Immature natural killer cell (primary cell): Measurements from ENCODE around the gene ATF7. TPM values are rescaled to one million over a fixed set of nuclear protein-coding genes. Genes with fewer than 3 reads are reported as not detected.
"Not testable (repeated sequence)": the region's sequence is repeated elsewhere in the genome, so short reads cannot be mapped to it uniquely, and the experiment has no call there.

Experiments
- DNase-seq, 3 donors: peaks; one replicate each; pipeline ENCODE4 v3.0.0; 2022; ENCODE audit warnings: mixed read lengths in 1 of 3
- H3K27ac Mint-ChIP-seq, 6 donors: one replicate each; pipeline ENCODE4 v1.8.0; 2020; ENCODE audit warnings: mixed read lengths in 6 of 6, mild to moderate bottlenecking in 5 of 6, inconsistent platforms in 4 of 6, moderate library complexity in 3 of 6
- H3K27me3 Mint-ChIP-seq, 3 donors: one replicate each; pipeline ENCODE4 v1.8.0; 2020 to 2021; ENCODE audit warnings: low read depth in 3 of 3, mild to moderate bottlenecking in 3 of 3, mixed read lengths in 3 of 3, moderate library complexity in 3 of 3, inconsistent platforms in 1 of 3
- H3K36me3 Mint-ChIP-seq, 3 donors: one replicate each; pipeline ENCODE4 v1.8.0; 2020; ENCODE audit warnings: mixed read lengths in 3 of 3, inconsistent platforms in 2 of 3, mild to moderate bottlenecking in 2 of 3
- H3K4me1 Mint-ChIP-seq, 2 donors: one replicate each; pipeline ENCODE4 v1.8.0; 2020; ENCODE audit warnings: inconsistent platforms in 2 of 2, mild to moderate bottlenecking in 2 of 2, mixed read lengths in 2 of 2, moderate library complexity in 1 of 2
- H3K4me3 Mint-ChIP-seq, 5 donors: one replicate each; pipeline ENCODE4 v1.8.0; 2020; ENCODE audit warnings: mild to moderate bottlenecking in 5 of 5, mixed read lengths in 5 of 5, inconsistent platforms in 3 of 5, moderate library complexity in 3 of 5
- H3K9me3 Mint-ChIP-seq, 6 donors: one replicate each; pipeline ENCODE4 v1.8.0; 2020; ENCODE audit warnings: mild to moderate bottlenecking in 6 of 6, mixed read lengths in 6 of 6, inconsistent platforms in 4 of 6, moderate library complexity in 3 of 6
- polyA plus RNA-seq, 3 donors: library from polyadenylated mRNA; unstranded; fragments of 300-500 nt; fragmentation: Illumina TruSeq; gene quantifications; one replicate each; pipeline ENCODE4 v1.2.3, GENCODE V29; 2021

ATF7 gene
- polyA plus RNA-seq, 3 donors from 2014 or later, result 17.6 to 23.9 (median 17.7) TPM

DNA sequence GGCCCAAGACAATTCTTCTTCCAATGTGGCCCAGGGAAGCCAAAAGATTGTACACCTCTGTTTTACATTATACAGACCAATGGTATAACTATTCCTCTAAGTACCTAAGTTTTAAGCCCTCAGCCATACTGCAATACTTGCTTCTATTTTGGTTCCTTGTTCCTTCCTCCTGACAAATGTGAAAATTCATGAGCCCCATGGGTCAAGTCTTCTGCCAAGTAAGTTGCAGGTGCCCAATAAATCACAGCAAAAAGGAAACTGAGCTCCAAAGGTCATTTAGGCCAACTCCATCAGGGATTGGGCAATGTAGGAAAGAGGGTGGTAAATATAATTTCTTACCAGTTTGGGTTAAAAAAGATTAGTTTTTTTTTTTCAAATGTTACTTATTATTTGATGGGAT is 61.2 kb downstream of the ATF7 start:
- peak overlapping the region in 2 of 6 donors; percentile 9 to 28 for H3K27ac Mint-ChIP-seq
- H3K36me3 Mint-ChIP-seq, result peaks cover 0 to 3% (median 0%) of the 10 kb centered on the region in 3 donors
- peaks cover 32 to 47% of the 10 kb centered on the region in 2 donors for H3K4me1 Mint-ChIP-seq
- no peaks in the 10 kb centered on the region for H3K9me3 Mint-ChIP-seq
- DNase-seq, result no peak
- H3K4me3 Mint-ChIP-seq, result no peak overlapping the region
- no peaks in the 10 kb centered on the region for H3K27me3 Mint-ChIP-seq

DNA sequence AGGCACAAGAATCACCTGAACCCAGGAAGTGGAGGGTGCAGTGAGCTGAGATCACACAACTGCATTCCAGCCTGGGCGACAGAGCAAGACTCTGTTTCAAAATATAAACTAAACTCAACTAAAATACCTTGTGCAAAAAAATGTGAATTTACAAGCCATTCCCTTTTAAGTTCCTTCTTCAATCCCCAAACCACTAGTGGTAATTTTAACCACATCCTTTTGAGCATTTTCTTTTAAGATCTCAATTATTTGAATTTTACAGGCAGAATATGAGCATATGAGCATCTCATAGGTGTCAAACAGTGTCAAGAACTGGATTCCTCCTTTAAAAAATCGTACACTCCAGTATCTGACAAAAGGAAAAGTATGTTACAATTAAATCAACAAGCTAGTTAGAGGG is 61.9 kb downstream of the ATF7 start:
- H3K36me3 Mint-ChIP-seq, result peaks cover 0 to 3% (median 0%) of the 10 kb centered on the region in 3 donors
- H3K4me1 Mint-ChIP-seq, result peaks cover 32 to 47% of the 10 kb centered on the region in 2 donors
- DNase-seq, result no peak
- no peaks in the 10 kb centered on the region for H3K27me3 Mint-ChIP-seq
- H3K27ac Mint-ChIP-seq, result no peak overlapping the region
- H3K4me3 Mint-ChIP-seq, result no peak overlapping the region
- H3K9me3 Mint-ChIP-seq, result no peaks in the 10 kb centered on the region

DNA sequence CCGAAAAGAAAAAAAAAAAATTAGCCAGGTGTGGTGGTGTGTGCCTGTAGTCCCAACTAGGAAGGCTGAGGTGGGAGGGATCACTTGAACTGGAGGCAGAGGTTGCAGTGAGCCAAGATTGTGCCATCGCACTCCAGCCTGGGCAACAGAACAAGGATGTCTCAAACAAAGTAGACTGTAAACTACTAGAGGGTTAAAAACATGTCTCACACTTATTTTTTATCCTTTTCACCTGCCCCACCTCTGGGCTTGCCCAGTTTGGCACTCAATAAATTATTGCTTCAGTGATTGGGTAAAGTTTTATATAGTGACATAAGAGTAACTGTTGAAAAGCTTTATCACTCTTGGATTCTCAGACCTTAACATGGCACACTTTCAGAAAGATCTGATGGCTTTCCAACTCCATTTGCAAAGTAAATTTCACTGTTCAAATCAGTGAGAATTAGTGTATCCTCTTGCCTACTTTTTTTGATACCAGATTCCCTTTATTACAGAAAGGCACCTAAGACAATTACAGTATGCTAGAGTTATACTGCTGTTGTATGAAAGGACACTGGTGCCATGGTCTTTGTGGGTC is 62.6 kb downstream of the ATF7 start:
- Mint-ChIP-seq H3K27ac (no peak overlapping the region), H3K36me3 (peaks cover 0 to 3% (median 0%) of the 10 kb centered on the region in 3 donors), H3K4me3 (no peak overlapping the region), H3K9me3 (no peaks in the 10 kb centered on the region), H3K4me1 (peaks cover 30 to 46% of the 10 kb centered on the region in 2 donors), H3K27me3 (no peaks in the 10 kb centered on the region)
- DNase-seq, result no peak

DNA sequence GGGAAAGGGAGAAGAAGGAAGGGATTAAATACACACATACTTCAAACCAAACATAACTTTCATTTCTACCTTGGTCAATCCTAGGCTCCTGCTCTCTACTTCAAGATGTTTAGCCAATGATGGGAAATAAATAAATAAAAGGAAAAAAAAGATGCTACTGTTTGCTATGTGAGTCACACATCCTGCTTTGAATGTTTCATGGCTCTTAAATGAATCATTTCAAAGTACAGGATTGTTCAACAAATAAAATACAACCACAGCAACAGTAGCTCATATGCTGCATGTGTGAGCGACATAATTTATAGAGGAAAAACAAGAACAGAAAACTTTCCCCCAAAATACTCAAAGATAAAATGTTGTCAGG is 64.6 kb downstream of the ATF7 start:
- no peak overlapping the region for H3K4me3 Mint-ChIP-seq
- peaks cover 27 to 46% of the 10 kb centered on the region in 2 donors for H3K4me1 Mint-ChIP-seq
- DNase-seq, result no peak
- H3K9me3 Mint-ChIP-seq, result no peaks in the 10 kb centered on the region
- H3K27me3 Mint-ChIP-seq, result no peaks in the 10 kb centered on the region
- peak overlapping the region in 3 of 6 donors; percentile 12 to 79 (median 21) for H3K27ac Mint-ChIP-seq
- H3K36me3 Mint-ChIP-seq, result peaks cover 0 to 3% (median 0%) of the 10 kb centered on the region in 3 donors

DNA sequence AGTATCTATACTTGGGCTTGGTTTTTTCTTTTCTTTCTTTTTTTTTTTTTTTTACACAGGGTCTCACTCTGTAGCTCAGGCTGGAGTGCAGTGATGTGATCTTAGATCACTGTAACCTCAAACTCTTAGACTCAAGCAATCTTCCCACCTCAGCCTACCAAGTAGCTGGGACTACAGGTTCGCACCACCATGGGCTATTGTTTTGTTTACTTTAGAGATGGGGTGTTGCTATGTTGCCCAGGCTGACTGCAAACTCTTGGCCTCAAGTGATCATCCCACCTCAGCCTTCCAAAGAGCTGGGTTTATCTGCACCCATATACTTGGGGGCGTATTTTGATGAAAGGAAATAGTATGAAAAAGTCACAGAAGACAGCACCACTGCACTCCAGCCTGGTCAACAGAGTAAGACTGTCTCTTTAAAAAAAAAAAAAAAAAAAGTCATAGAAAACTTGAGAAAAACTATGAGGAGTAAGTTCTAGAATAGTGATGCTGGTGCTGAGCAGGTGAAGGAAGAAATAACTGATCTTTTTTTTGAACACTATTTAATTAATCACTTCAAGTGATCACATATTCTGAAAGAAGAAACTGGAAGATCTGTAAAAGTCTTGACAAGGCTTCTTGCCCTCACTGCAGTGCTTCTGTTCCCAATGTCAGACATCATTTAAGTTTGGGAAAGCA is 65.1 kb downstream of the ATF7 start:
- Mint-ChIP-seq H3K9me3 (no peaks in the 10 kb centered on the region), H3K4me1 (peaks cover 27 to 46% of the 10 kb centered on the region in 2 donors), H3K27me3 (no peaks in the 10 kb centered on the region), H3K27ac (peak overlapping the region in 3 of 6 donors; percentile 11 to 21 (median 12)), H3K4me3 (no peak overlapping the region), H3K36me3 (peaks cover 0 to 3% (median 0%) of the 10 kb centered on the region in 3 donors)
- DNase-seq, result no peak

DNA sequence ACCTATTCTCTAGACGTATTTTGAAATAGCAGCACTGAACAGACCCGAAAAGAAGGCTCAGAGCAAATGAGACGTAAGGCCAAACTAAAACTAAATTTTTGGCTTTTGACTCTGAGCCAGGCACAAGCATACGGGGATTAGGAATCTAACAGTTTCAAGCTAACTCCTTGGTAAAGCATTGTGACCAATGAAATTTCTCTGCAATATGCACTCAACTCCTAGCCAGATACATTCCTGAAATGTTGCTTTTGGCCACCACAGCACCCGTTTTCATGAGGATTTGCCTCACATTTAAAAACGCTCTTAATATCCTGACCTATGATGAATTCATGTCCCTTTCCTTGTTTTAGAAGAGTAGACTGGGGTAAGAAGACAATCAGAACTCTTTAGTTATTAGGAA is 65.8 kb downstream of the ATF7 start:
- DNase-seq, result no peak
- Mint-ChIP-seq H3K36me3 (peaks cover 0 to 3% (median 0%) of the 10 kb centered on the region in 3 donors), H3K27me3 (no peaks in the 10 kb centered on the region), H3K27ac (no peak overlapping the region), H3K4me1 (peaks cover 27 to 40% of the 10 kb centered on the region in 2 donors), H3K9me3 (no peaks in the 10 kb centered on the region), H3K4me3 (no peak overlapping the region)

DNA sequence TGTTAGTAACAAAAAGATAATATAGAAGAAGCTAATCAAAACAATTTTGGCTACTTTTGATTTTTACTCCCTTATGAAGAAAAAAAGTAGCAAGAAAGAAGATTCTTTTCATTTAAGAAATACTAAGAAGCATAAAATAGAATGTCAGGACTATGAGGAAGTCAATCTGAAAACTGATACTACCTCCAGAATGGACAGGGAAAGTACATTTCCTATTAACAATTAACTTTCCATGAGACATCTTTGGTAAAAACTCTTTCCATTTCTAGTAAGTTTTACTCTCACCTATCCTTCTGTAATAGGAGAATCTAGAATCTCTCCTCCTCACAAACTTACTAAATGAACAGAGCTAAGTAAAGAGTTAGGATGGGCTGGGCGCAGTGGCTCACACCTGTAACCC is 67.6 kb downstream of the ATF7 start:
- DNase-seq, result no peak
- Mint-ChIP-seq H3K9me3 (no peaks in the 10 kb centered on the region), H3K4me1 (peaks cover 12 to 24% of the 10 kb centered on the region in 2 donors), H3K36me3 (peaks cover 0 to 3% (median 0%) of the 10 kb centered on the region in 3 donors), H3K27ac (peak overlapping the region in 1 of 6 donors; percentile 85), H3K27me3 (no peaks in the 10 kb centered on the region), H3K4me3 (no peak overlapping the region)

DNA sequence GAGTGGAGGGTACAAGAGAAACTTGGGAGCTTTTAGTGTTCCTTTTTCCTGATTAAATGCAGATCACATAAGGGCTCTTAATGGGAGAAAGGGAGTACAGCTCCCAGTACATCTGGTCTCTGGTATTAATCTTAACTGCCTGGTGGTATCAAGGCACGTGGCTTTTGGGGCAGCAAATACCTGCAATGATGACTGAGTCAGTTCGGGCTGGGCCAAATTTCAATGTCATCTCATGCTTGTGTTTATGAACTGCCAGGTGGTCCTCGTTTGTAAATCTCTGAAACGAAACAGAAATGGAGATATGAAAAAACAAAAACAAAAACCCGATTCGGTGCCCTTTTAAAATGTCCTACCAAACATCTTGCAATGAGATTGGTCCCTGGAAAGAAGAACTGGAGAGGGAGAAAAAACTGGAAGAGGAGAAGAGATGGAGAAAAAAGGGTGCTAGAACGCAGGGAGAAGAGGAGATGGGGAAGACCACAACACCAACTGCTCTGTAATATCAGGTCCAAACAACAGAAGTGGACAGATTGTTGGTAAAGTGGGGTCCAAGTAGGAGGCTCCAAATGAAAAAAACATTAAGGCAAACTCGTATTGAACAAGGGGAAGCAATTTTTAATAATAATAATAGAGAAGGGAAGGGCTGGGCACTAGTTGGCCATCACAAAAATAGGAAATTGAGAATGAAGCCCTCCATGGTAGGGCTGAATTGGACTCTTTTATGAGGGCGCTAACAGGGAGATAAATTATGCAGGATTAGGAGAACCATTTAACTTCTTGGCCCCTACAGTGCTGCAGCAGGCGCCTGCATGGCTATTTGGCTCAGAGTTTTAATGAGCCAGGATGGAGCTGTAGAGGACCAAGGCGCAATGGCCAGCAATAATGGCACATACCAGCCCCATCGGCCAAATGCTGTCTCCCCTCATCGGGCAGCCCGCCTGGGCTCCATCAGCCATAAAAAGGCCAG is 73.5 kb downstream of the ATF7 start:
- Mint-ChIP-seq H3K4me1 (peaks cover 0 to 5% of the 10 kb centered on the region in 2 donors), H3K9me3 (no peaks in the 10 kb centered on the region), H3K4me3 (no peak overlapping the region), H3K27ac (no peak overlapping the region), H3K27me3 (no peaks in the 10 kb centered on the region), H3K36me3 (peaks cover 0 to 20% (median 10%) of the 10 kb centered on the region in 3 donors)
- no peak for DNase-seq

DNA sequence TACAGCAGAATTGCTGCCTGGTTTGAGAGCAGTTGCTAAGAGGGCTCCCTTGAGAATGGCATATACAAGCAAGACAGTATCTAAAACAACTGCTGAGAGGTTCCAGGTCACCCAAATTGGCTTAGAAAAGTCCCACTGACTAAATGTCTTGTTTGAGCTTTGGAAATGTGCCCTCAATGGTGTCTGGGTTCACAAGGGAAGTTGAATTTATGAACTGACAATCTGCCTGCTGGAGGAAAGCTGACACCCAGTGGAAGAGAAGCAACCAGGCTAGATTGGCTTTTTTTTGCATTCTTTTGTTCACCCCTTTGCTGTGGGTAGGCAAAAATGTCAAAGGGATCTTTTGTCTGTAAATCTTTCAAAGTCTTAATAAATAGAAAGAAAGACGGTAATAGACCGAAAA is 74.3 kb downstream of the ATF7 start:
- H3K36me3 Mint-ChIP-seq, result peaks cover 0 to 20% (median 10%) of the 10 kb centered on the region in 3 donors
- H3K27ac Mint-ChIP-seq, result peak overlapping the region in 1 of 6 donors; percentile 7
- no peaks in the 10 kb centered on the region for H3K27me3 Mint-ChIP-seq
- no peaks in the 10 kb centered on the region for H3K4me1 Mint-ChIP-seq
- no peak for DNase-seq
- no peaks in the 10 kb centered on the region for H3K9me3 Mint-ChIP-seq
- no peak overlapping the region for H3K4me3 Mint-ChIP-seq

DNA sequence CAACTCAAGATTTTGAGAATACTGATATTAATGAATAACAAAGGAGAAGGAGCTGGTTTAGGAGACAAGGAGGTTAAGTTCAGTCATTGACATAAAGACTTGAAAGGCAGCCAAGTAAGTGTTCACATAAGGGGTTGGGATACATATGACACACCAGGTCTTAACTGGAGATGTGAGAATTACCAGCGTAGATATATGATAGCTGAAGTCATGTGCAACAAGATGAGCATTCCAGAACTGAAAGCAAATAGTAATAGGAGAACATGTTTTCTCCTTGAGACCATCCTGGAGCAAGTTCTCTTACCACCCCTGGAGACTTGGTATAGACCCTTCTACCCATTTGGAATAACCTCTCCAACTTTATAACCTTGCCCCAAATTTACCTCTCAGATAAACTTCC is 75.6 kb downstream of the ATF7 start:
- no peak for DNase-seq
- no peaks in the 10 kb centered on the region for H3K9me3 Mint-ChIP-seq
- no peak overlapping the region for H3K4me3 Mint-ChIP-seq
- H3K27me3 Mint-ChIP-seq, result no peaks in the 10 kb centered on the region
- H3K4me1 Mint-ChIP-seq, result no peaks in the 10 kb centered on the region
- peaks cover 0 to 20% (median 10%) of the 10 kb centered on the region in 3 donors for H3K36me3 Mint-ChIP-seq
- H3K27ac Mint-ChIP-seq, result peak overlapping the region in 1 of 6 donors; percentile 11

DNA sequence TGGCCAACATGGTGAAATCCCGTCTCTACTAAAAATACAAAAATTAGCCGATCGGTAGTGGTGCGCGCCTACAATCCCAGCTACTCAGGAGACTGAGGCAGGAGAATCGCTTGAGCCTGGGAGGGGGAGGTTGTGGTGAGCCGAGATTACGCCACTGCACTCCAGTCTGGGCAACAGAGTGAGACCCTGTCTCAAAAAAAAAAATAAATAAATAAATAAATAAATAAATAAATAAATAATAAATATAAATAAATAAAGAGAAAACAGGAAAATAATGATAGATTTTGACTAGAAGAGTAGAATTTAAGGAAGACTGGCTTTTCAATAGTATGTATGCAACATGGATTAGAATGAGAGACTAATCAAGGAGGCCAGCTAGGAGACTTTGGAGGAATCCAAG is 76.1 kb downstream of the ATF7 start:
- not testable (repeated sequence) for H3K4me3 Mint-ChIP-seq, H3K27me3 Mint-ChIP-seq, H3K4me1 Mint-ChIP-seq, H3K9me3 Mint-ChIP-seq, DNase-seq
- peaks cover 0 to 20% (median 10%) of the 10 kb centered on the region in 3 donors for H3K36me3 Mint-ChIP-seq
- peak overlapping the region in 1 of 6 donors; percentile 11 for H3K27ac Mint-ChIP-seq

DNA sequence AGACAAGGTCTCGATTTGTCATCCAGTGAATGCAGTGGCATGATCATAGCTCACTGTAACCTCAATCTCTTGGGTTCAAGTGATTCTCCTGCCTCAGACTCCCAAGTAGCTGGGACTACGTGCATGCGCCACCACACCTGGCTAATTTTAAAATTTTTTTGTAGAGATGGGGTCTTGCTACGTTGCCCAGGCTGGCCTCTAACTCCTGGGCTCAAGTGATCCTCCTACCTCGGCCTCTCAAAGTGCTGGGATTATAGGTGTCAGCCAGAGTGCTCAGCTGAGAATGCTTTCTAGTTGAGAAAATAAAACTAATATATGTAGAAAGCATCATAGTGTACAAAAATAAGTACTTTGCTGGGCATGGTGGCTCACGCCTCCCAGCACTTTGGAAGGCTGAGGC is 77.8 kb downstream of the ATF7 start:
- H3K27me3 Mint-ChIP-seq, H3K27ac Mint-ChIP-seq, H3K4me3 Mint-ChIP-seq, H3K4me1 Mint-ChIP-seq, DNase-seq, H3K9me3 Mint-ChIP-seq: not testable (repeated sequence)
- peaks cover 2 to 20% (median 10%) of the 10 kb centered on the region in 3 donors for H3K36me3 Mint-ChIP-seq

DNA sequence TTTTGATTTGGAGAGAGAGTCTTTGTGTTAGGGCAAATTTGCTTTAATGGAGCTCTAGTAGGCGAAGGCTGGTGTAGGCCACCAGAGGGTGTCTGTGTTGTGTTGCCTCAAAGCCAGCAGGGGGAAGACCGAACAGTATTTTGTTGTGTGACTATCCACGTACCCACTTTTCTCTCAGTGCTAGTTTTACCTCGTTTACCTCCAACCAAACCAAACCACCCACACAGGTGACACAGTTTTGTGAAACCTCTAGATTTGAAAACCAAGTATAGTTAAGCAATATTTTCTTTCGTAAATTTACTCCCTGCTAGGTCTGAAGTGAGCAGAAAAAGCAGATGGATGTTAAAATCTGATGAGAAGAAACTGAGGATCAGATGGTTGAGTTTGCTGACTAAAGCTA is 82.6 kb downstream of the ATF7 start:
- peak; percentile 1 to 17 (median 4) for DNase-seq
- no peaks in the 10 kb centered on the region for H3K4me1 Mint-ChIP-seq
- peaks cover 7 to 16% (median 14%) of the 10 kb centered on the region in 3 donors for H3K36me3 Mint-ChIP-seq
- H3K27ac Mint-ChIP-seq, result peak overlapping the region in 4 of 6 donors; percentile 23 to 58 (median 43)
- no peak overlapping the region for H3K4me3 Mint-ChIP-seq
- no peaks in the 10 kb centered on the region for H3K9me3 Mint-ChIP-seq
- H3K27me3 Mint-ChIP-seq, result no peaks in the 10 kb centered on the region

DNA sequence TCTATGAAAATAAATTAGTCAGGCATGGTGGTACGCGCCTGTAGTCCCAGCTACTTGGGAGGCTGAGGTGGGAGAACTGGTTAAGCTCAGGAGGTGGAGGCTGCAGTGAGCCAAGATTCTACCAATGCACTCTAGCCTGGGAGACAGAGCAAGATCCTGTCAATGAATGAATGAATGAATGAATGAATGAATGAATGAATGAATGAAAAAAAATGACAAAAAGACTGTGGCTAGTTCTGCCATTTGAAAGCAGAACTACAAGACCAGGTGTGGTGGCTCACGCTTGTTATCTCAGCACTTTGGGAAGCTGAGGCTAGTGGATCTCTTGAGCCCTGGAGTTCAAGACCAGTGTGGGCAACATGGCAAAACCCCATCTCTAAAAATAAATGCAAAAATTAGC is 86.7 kb downstream of the ATF7 start:
- Mint-ChIP-seq H3K4me1 (no peaks in the 10 kb centered on the region), H3K27me3 (no peaks in the 10 kb centered on the region), H3K4me3 (no peak overlapping the region), H3K36me3 (peaks cover 21 to 26% (median 22%) of the 10 kb centered on the region in 3 donors), H3K27ac (no peak overlapping the region), H3K9me3 (no peaks in the 10 kb centered on the region)
- DNase-seq, result no peak
